Measurements from ENCODE around the gene GPR34.

GRCh38 chrX:41716767-41717473 is 28.1 kb downstream of the GPR34 start:
- no peak for TF ChIP-seq MAZ (IDR thresholded peaks at IDR 0.05; ENCODE audit: borderline replicate concordance, low read depth, low read length)
- no peak for TF ChIP-seq HOXA7 (CRISPR knock-in tag; IDR thresholded peaks at IDR 0.05)
- TF ChIP-seq CTCF (IDR thresholded peaks at IDR 0.05): no peak
- no peak for TF ChIP-seq JUNB (IDR thresholded peaks at IDR 0.05)
- no peak for TF ChIP-seq KDM1A (IDR thresholded peaks at IDR 0.05; ENCODE audit: low read depth)
- TF ChIP-seq EP300 (IDR thresholded peaks at IDR 0.05): no peak
- TF ChIP-seq NFE2L2 (conservative IDR thresholded peaks at IDR 0.05; ENCODE audit: low read length): no peak
- no peak for TF ChIP-seq MYC (IDR thresholded peaks at IDR 0.05; ENCODE audit: borderline replicate concordance, low read length)
- no peak for TF ChIP-seq RNF2 (IDR thresholded peaks at IDR 0.05; ENCODE audit: borderline replicate concordance, low read depth)
- no peak for TF ChIP-seq POLR2A (IDR thresholded peaks at IDR 0.05; ENCODE audit: low read length)

All from A549 (cell line).